Gastroesophageal sphincter (tissue), 3 donors: ENCODE measurements around the gene C3AR1.

ENCODE experiments used
- POLR2A ChIP-seq, 2 donors: fragments of 450-650 bp; IDR thresholded peaks; one replicate each; pipeline ENCODE4 v1.6.1; 2017; ENCODE audit warnings: antibody characterized with exemption in 2 of 2, mild to moderate bottlenecking in 2 of 2, moderate library complexity in 1 of 2
- TF ChIP-seq, protein P1 (sequence below), 4 experiments: fragments of 200-600 bp in 2 of 4; fragments of 450-650 bp in 2 of 4; sonication (generic) in 1 of 4; IDR thresholded peaks; one replicate each; pipeline ENCODE4 v1.5.1; 2017 to 2019; ENCODE audit warnings: antibody characterized with exemption in 4 of 4, mild to moderate bottlenecking in 2 of 4, moderate library complexity in 2 of 4

DNA sequence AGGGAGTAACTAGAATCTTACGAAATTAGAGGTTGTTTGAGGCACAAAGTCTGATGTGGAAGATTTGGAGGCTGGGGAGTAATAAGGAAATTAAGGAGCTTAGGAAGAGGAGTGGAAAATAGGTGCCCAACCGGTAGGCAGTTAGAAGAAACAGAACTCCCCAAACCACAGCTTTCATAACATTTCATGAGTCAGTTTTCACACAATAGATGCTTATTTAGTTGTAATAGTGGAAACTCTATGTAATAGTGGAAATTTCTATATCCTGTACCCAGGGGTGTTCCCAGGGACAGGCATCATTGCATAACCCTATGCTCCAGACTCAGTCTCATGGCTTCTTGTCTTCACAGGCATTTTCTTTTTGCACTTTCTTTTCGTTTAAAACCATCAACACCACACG lies 8.3 kb downstream of the C3AR1 start:
- TF ChIP-seq, protein P1, sequence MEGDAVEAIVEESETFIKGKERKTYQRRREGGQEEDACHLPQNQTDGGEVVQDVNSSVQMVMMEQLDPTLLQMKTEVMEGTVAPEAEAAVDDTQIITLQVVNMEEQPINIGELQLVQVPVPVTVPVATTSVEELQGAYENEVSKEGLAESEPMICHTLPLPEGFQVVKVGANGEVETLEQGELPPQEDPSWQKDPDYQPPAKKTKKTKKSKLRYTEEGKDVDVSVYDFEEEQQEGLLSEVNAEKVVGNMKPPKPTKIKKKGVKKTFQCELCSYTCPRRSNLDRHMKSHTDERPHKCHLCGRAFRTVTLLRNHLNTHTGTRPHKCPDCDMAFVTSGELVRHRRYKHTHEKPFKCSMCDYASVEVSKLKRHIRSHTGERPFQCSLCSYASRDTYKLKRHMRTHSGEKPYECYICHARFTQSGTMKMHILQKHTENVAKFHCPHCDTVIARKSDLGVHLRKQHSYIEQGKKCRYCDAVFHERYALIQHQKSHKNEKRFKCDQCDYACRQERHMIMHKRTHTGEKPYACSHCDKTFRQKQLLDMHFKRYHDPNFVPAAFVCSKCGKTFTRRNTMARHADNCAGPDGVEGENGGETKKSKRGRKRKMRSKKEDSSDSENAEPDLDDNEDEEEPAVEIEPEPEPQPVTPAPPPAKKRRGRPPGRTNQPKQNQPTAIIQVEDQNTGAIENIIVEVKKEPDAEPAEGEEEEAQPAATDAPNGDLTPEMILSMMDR (IDR thresholded peaks at IDR 0.05): no peak
- TF ChIP-seq POLR2A (IDR thresholded peaks at IDR 0.05): no peak
